Left lung (tissue), 14 donors: Measurements from ENCODE around the gene LANCL3. TPM values are rescaled to one million over a fixed set of nuclear protein-coding genes. Genes with fewer than 3 reads are reported as not detected.
"Not testable (repeated sequence)": the region's sequence is repeated elsewhere in the genome, so short reads cannot be mapped to it uniquely, and the experiment has no call there.

ENCODE experiments used
- ATAC-seq: fragments of 200-7000 bp; cut with Tn5 transposase; one replicate; pipeline ENCODE4 v1.9.1; 2020; ENCODE audit warnings: moderate library complexity
- DNase-seq, 4 donors: peaks; one replicate each; pipeline ENCODE4 v3.0.0-alpha.2; 2013 to 2020
- H3K27ac ChIP-seq, 2 donors: fragments of 200-600 bp; sonication (generic) in 1 of 2; one replicate each; pipeline versions ENCODE4 v1.5.0 to v1.8.0; 2020 to 2021
- H3K27me3 ChIP-seq, 2 donors: fragments of 200-600 bp; sonication (generic) in 1 of 2; one replicate each; pipeline versions ENCODE4 v1.5.0 to v1.8.0; 2020 to 2021
- H3K36me3 ChIP-seq, 2 donors: fragments of 200-600 bp; sonication (generic) in 1 of 2; one replicate each; pipeline versions ENCODE4 v1.5.0 to v1.8.0; 2020 to 2021
- H3K4me1 ChIP-seq, 2 donors: fragments of 200-600 bp; one replicate each; pipeline ENCODE4 v1.8.0; 2021
- H3K4me3 ChIP-seq, 2 donors: fragments of 200-600 bp; sonication (generic) in 1 of 2; one replicate each; pipeline versions ENCODE4 v1.5.0 to v1.8.0; 2020 to 2021; ENCODE audit warnings: mild to moderate bottlenecking in 1 of 2
- H3K9me3 ChIP-seq, 2 donors: fragments of 200-600 bp; sonication (generic) in 1 of 2; one replicate each; pipeline versions ENCODE4 v1.5.0 to v1.8.0; 2020 to 2021
- CTCF ChIP-seq, 2 donors: fragments of 200-600 bp; sonication (generic) in 1 of 2; IDR thresholded peaks; one replicate each; pipeline versions ENCODE4 v1.5.0 to v1.8.0; 2021; ENCODE audit warnings: antibody characterized with exemption in 2 of 2
- intact Hi-C, 2 donors: fragments of 100-400 bp; cut with DNase I; formaldehyde crosslinking; loops; one replicate each; pipeline versions ENCODE4 v1.11.2 to v1.14.2; 2022
- long read RNA-seq, 12 donors: library from polyadenylated mRNA in 2 of 12; unstranded in 2 of 12; transcript quantifications; one replicate each; pipeline ENCODE4 v2.0.0 and lab custom pipeline, GENCODE V29; 2019 to 2026
- polyA plus RNA-seq, 6 donors: library from polyadenylated mRNA; unstranded; fragments of 120-200 nt; gene quantifications; one replicate each; pipeline ENCODE4 v1.2.1, GENCODE V29; 2013; ENCODE audit not compliant: insufficient read length in 6 of 6
- total RNA-seq, 2 donors: library from RNA; stranded (reverse); fragmentation: NEBNext Ultra II Directional; extraction: Animal tissue kit (Norgen Biotek cat#: 25700); gene quantifications; one replicate each; pipeline ENCODE4 v1.2.1, GENCODE V29; 2021
- donor health status: DM: no; HTN: yes; CAD: no.
- donor health status: DM: no; HTN: no; CAD: no.

LANCL3 gene
- total RNA-seq (1 to 10 TPM in 1 of 2 donors, under 1 TPM in 1; 0.76 to 2.7 TPM), polyA plus RNA-seq (1 to 10 TPM; 2.9 to 4.3 (median 3.6) TPM)
- long read RNA-seq, donor 1, result 0 reads
- long read RNA-seq, donor 2, partial matches to known transcripts, result 0 of 2 reads
- long read RNA-seq, donor 2, other reads (novel, unspliced or antisense), result 0 of 2 reads
- long read RNA-seq, donor 3, partial matches to known transcripts, result 0 of 1 reads
- long read RNA-seq, donor 3, other reads (novel, unspliced or antisense), result 0 of 1 reads
- long read RNA-seq, donor 4, partial matches to known transcripts, result 0 of 1 reads
- long read RNA-seq, donor 4, other reads (novel, unspliced or antisense), result 0 of 1 reads
- long read RNA-seq, donor 5, result 0 reads
- long read RNA-seq, donor 6, result 0 reads
- long read RNA-seq, donor 7, result 0 reads
- long read RNA-seq, donor 8, result 0 reads
- long read RNA-seq, donor 9, result 0 reads
- long read RNA-seq, donor 10, result 0 reads
- long read RNA-seq, donor 11, partial matches to known transcripts, result 0 of 2 reads
- long read RNA-seq, donor 11, other reads (novel, unspliced or antisense), result 0 of 2 reads
- long read RNA-seq, donor 12, result 0 reads

- ATAC-seq (peak; percentile 76), DNase-seq (peak in 3 of 4 donors; percentile 42 to 73 (median 45))
- H3K27ac ChIP-seq, H3K4me1 ChIP-seq, H3K36me3 ChIP-seq, intact Hi-C loops, H3K9me3 ChIP-seq: not testable (repeated sequence)
- Histone ChIP-seq H3K4me3 (peak within 1 kb of the TSS; percentile 15 to 34), H3K27me3 (peaks cover 0 to 16% of the 10 kb centered on the region in 2 donors)
Observed at GRCh38 chrX:37571426-37572107, at the start of gene LANCL3. LANCL3 (plus strand) TSS chrX:37571661; CDS start chrX:37571871, 210 bp downstream.

DNA sequence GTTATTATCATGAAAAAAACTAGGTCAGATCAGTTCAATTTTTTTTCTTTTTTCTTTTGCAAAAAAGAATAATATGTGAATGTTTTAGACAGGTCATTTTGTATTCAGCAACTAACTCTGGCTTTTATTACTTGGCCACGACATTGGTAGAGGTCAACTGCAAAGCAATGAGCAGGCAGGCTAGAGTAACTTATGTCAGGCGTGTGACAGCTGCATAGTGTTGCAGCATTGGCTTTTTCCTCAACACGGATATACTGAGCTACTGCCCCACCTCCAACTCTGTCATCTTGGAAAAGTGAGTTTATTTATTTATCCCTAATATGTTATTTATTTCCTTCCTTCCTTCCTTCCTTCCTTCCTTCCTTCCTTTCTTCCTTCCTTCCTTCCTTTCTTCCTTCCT, 47.8 kb upstream of the LANCL3 start:
- intact Hi-C loops, H3K27ac ChIP-seq, H3K4me1 ChIP-seq, H3K4me3 ChIP-seq, ATAC-seq, H3K9me3 ChIP-seq, H3K36me3 ChIP-seq, H3K27me3 ChIP-seq: not testable (repeated sequence)
- peak in 1 of 4 donors; percentile 21 for DNase-seq

GRCh38 chrX:37541991-37542390, 29.5 kb upstream of the LANCL3 start:
- Histone ChIP-seq H3K27ac (no peak overlapping the region), H3K9me3 (no peaks in the 10 kb centered on the region), H3K4me1 (no peaks in the 10 kb centered on the region), H3K27me3 (peaks cover 0 to 3% of the 10 kb centered on the region in 2 donors), H3K4me3 (no peak overlapping the region), H3K36me3 (no peaks in the 10 kb centered on the region)
- ATAC-seq, result no peak
- intact Hi-C loops, result no loop called here
- TF ChIP-seq CTCF (IDR thresholded peaks at IDR 0.05), result no peak
- no peak for DNase-seq

- Histone ChIP-seq H3K27ac (no peak overlapping the region), H3K36me3 (no peaks in the 10 kb centered on the region), H3K4me1 (no peaks in the 10 kb centered on the region), H3K4me3 (no peak overlapping the region), H3K27me3 (peaks cover 0 to 3% of the 10 kb centered on the region in 2 donors), H3K9me3 (no peaks in the 10 kb centered on the region)
- DNase-seq (no peak), ATAC-seq (no peak)
- intact Hi-C loops, result no loop called here
- no peak for TF ChIP-seq CTCF (IDR thresholded peaks at IDR 0.05)
Observed at GRCh38 chrX:37542791-37543190, 28.7 kb upstream of the LANCL3 start.

DNA sequence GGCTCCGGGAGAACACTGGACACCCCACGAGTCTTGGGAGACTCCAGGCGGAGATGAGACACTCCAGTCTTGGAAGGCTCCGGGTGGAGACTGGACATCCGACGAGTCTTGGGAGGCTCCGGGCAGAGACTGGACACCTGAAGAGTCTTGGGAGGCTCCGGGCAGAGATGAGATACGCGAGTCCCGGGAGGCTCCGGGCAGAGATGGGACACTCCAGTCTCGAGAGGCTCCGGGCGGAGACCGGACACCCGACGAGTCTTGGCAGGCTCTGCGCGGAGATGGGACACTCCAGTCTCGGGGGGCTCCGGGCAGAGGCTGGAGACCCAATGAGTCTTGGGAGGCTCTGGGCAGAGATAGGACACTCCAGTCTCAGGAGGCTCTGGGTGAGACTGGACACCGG, 28.1 kb upstream of the LANCL3 start:
- Histone ChIP-seq H3K4me1 (no peaks in the 10 kb centered on the region), H3K36me3 (no peaks in the 10 kb centered on the region), H3K4me3 (no peak overlapping the region), H3K27me3 (peaks cover 0 to 3% of the 10 kb centered on the region in 2 donors), H3K27ac (no peak overlapping the region), H3K9me3 (no peaks in the 10 kb centered on the region)
- no peak for TF ChIP-seq CTCF (IDR thresholded peaks at IDR 0.05)
- intact Hi-C loops, result no loop called here
- DNase-seq (no peak), ATAC-seq (no peak)

- DNase-seq, H3K27ac ChIP-seq, ATAC-seq, H3K9me3 ChIP-seq, H3K4me3 ChIP-seq, intact Hi-C loops, H3K27me3 ChIP-seq, H3K36me3 ChIP-seq, H3K4me1 ChIP-seq: not testable (repeated sequence)
Observed at GRCh38 chrX:37544531-37544930, 26.9 kb upstream of the LANCL3 start.
